Stimulated activated CD8-positive, alpha-beta memory T cell treated with anti-CD3 and anti-CD28 coated beads, Interleukin-12 subunit alpha, Interleukin-12 subunit beta, amount 100 ng/mL, for 1 hour (primary cell): ENCODE measurements around the gene RBM28.
"Not testable (repeated sequence)": the region's sequence is repeated elsewhere in the genome, so short reads cannot be mapped to it uniquely, and the experiment has no call there.

ENCODE experiments used
- DNase-seq: peaks from one replicate; pipeline ENCODE4 v3.0.0-alpha.2; 2020; ENCODE audit warnings: low read depth

Gene RBM28

DNA sequence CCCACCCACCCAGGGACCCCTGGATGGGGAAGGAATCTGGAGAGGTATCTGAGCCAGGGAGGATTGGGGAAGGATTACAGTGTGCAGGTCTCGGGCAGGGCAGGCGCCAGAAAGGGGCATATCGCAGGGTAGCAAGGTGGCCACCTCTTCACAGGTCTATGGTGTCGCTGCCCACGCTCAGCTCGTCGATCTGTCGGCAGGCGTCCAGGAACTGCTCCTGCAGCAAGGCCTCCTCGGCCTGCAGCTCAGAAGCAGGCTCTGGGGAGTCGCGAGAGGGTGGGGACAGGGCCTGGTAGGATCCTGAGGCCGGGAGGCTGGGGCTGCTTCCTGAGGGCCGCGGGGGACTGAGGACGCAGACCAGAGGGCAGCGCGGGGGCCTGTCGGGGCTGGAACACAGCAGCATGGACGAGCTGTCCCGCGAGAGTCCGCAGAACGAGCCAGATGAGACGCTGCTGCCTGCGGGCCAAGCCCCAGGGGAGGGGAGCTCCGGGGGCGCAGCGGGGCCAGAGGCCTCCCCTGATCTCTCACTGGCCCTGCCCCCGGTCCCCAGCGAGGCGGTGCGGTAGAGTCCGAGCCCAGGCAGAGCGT, 7.1 kb upstream of the RBM28 start:
- no peak for DNase-seq

DNA sequence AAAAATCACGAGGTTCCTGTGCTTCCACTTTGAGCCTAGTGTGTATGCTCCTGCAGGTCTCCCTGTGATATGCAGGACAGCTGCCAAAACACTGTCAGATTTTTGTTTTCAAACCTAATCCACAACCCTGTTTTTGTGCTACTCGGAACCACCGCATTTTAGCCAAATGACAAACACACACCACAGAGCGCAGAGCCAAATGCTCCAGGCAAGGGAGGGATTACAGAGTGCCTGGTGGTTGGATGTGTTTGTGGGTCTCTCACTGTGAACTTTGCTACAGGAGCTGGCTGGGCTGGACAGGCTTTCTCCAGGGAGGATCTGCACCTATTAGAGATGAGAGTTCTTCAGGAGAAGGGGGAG, 5.7 kb upstream of the RBM28 start:
- no peak for DNase-seq

DNA sequence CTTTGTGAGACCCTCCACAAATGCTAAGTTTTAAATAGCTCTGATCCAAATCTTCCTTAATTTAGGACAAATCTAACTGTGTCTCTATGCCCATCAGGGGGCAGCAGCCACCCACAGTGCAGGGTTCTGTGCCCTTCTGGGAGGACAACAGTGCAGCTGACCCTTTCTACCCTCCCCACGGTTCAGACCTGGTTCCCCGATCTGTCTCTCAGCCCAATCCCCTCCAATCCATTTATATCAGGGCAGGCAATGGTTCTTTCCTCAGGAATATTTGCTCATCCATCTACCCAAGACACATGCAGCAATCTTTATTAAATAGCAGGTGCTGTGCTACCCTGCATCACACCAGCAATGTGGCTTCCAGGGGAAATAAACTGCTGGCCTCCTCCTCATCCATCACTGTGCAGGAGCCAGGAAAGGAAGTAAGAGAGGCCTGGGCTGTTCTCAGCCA, 4.0 kb upstream of the RBM28 start:
- DNase-seq: no peak

DNA sequence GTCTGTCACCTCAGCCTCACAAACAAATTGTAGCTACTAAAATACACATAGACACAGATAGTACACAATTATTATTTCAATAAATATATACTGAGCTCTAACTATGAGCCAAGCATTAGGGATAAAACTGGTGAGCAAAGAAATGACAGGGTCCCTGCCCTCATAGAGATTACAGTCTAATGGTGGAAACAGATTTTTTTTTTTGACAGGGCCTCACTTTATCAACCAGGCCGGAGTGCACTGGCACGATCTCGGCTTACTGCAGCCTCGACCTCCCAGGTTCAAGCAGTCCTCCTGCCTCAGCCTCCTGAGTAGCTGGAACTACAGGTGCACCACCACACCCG, 695 bp upstream of the RBM28 start:
- DNase-seq: no peak

DNA sequence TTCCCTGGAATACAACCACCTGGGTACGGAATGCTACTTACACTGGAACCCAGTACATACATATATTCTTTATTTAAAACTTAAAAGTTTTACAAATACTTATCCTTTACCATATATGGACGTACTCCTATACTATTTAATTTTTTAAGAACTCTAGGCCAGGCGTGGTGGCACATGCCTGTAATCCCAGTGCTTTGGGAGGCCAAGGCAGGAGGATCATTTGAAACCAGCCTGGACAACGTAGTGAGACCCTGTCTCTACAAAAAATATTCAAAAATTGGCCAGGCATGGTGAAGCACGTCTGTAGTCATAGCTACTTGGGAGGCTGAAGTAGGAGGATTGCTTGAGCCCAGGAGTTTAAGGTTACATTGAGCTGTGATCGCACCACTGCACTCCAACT, 2.0 kb downstream of the RBM28 start:
- DNase-seq: no peak

DNA sequence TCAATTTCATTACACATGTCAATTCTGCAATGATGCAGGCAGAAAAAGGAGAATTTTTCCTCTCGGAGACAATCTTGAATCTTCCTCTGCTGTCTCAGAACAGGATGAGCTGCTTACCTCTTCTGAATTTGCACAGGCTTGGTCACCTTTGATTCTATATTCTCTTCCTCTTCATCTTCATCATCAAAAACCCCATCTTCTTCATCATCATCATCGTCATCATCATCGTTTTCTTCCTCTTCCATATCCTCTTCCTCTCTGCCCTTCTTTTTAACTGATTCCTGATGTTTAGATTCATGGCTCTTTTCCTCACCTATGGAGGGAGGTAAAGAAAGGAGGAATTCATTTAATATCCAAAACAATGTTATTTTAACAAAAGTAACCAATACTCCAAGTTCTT, 8.0 kb downstream of the RBM28 start:
- no peak for DNase-seq

DNA sequence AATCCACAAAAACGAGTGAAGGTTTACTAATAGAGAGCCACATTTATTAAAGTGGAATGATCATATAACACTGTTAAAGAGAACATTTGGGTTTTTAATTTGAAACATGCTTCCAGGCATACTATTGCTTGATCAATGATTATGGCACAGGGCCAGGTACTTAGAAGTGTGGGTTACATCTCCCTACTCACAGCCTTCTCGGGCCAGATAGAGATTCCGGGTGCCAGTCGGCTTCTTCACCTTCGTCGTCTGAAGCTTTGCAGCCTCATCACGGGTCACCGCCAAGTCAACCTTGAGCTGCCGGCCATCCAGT, 19.4 kb downstream of the RBM28 start:
- DNase-seq: no peak

DNA sequence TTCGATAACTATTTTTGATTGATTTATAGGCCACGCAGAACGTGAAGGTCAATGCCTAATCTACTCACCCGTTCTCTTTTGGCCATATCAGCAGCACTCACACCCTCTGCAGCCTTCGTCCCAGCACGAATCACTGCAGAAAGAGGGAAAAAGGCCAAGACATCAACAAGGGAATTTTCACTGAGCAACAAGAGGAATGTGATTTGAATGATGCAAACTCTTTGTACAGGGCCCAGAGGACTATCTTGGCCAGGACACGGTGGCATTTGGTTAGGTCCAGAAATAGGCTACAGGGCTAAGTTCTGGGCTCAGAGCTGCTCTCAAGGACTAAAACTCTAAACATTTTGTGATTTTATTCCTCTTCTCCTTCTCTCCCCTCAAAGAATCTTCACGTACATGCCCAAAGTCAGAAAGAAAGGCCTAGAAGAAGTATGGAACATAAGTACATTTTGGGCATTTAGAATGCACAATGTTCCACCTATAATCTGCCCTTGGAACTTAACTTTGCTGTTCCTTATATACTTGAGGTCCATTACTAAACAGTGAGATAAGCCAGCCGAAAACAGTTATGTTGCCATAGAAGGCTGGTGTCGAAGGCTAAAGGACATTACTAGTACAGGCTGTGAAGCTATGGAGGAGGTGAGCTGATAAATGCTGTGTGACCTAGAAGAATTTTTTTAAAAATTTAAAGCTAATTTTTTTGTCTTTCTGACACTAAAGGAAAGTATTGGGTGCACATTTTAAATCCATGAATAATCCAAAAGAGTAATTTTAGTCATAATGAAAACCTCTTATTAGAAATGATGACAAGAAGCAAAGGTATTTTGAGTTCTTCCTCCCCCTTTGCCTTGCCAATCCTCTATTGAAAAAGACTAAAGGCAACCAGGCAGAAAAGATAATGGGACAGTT, 20.0 kb downstream of the RBM28 start:
- DNase-seq: no peak

DNA sequence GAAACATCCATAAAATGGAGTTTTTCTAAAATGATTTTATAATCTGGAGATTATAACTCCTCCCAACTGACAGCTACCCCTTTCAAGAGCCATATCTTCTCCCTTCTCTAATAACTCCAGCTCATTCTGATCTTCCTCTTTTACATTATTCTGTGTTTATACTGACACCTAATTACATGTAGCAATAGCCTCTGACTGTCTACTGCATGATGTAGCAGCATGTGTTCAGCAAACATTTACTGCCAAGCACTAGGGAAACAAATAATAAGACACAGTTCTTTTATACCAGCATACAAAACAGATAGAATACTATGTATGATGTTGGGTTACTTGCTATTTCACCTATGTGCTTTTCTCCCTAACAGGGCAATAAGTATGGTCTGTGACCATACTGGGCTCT, 20.7 kb downstream of the RBM28 start:
- DNase-seq: no peak

DNA sequence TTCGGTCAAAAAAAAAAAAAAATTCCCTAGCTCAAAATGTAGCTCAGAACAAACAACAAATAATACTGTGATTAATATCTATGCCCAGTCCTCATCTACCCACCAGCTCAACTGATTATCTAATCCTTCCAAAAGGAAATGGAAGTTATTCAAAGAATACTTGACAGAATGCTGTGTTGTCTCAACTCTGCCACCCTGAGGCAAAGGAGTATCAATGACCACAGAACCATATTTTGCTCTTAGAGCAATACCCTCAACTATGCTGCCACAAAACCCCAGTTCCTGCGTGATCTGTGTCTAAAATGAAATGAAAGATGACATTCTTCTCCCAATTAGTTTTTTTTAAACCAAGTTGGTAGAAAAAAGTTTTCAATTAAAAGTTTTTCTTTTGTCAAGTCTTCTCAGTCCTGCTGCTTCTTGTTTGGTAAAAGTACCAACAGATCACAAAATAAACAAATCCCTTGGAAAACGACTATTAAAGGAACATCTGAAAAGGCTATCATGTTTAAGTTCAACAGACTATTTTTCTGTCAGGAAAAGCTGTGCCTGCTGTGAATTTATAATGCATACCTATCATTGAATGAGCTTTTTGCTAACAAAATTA, 21.6 kb downstream of the RBM28 start:
- DNase-seq: no peak

DNA sequence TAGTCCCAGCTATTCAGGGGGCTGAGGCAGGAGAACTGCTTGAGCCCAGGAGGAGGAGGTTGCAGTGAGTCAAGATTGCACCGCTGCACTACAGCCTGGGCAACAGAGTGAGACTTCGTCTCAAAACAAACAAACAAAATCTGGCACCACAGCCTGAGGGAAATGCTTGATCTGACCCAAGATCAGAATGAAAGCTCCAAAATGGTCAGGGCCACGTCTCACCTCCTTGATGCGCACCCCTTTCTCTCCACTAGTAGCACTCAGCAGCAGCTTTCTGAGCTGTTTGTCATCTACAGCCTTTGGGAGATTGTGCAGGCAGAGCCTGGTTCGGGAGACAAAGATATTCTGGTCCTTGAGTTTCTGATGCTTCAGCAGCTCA, 22.7 kb downstream of the RBM28 start:
- no peak for DNase-seq

DNA sequence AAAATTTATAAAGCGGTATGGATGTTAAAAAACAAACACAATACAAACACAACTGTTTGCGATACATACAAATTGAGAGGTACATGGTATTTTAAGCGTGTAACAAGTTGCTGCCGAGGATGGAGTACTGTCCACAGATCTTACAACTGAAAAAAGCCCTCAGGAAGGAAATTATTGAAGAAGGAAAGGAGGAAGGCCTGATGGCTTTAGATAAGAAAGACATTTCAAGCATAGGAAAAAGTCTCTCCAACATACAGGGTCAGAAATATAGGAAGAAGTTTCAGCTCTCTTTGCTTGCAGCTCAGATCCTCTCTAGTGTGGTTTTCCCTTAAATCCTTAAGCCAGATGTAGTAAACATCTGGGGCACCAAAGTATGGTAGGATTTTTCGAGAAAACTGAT, 25.0 kb downstream of the RBM28 start:
- DNase-seq: no peak

DNA sequence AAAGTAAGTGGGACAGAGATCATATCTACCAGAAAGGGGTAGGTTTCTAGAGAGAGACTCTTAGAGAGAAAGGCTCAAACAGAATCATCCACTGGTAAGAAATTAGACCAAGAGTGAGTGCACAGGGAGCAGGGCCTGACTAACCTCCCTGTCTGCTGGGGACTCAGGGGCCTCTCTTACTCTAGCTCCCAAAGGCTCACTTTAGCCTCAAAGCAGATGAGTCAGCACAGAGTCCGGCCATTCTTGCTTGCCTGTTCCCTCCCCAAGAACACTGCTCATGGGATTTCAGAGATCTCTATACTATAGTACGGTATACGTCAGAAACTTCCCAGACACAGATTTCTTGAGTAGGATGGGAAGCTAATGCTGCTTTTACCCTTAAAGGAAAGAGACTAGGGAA, 32.7 kb downstream of the RBM28 start:
- DNase-seq: no peak

DNA sequence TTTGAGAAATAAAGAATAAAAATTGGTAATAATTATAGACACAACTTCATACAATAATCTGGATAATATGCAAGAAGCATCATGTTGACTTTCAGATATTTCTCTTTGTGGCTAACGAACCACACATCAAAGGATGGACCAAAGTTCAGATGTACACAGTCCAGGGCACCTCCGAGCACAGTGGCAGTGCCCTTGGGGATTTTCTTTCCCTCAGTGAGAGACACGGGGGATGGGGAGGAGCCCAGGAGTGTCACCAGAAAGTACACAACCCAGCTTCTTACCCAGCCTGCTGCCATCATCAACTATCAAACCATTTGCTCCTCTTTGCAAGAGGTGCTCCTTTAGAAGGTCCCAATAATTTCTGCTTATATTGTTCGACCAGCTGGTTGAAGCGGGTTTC, 33.2 kb downstream of the RBM28 start:
- DNase-seq: no peak

DNA sequence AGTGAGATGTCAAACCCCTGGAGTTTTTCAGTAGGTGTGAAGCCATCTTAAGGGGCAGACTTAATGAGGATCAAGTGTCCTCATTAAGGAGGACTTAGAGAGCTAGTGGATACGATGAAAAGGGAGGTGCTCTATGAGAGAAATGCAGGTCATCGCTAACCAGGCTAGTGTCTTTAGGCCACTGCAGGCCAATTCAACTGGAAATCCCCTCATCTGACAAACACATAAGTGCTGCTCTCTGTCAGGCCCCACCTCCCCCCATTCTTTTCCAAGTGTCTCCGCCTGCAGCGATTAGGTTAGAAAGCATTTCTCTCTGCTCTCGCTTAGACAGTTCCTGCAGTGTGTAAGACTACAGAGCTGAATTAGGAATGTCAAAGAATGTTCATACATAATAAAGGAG, 33.7 kb downstream of the RBM28 start:
- DNase-seq: no peak

DNA sequence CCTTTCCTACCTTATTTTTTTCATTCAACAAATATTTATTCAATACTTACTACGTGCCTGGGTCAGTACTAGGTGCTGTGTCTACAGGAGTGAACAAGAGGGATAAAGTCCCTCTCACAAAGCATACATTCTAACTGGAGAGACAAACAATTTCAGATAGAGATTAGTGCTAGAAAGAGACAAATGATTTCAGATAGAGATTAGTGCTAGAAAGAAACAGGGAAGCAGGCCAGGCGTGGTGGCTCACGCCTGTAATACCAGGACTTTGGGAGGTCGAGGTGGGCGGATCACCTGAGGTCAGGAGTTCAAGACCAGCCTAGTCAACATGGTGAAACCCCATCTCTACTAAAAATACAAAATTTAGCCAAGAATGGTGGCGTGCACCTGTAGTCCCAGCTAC, 34.6 kb downstream of the RBM28 start:
- DNase-seq: no peak

DNA sequence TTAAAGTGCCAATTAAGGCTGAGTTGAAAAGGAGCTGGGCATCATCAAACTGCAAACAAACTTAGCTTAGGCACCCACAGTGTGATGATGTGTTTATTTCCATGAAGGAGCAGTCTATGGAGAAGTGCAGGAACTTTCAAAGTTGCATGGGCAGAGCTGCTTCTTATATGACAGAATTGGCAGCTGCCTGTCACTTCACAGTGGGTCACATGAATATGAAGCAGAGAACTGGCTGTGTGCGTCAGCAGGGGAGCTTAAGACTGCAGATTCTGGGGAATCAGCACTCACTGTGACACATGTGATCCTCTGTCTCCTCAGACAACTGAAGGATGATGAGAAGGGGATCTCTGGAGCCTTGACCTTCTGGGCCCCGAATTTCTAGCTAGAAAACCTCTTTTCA, 36.6 kb downstream of the RBM28 start:
- DNase-seq: no peak

DNA sequence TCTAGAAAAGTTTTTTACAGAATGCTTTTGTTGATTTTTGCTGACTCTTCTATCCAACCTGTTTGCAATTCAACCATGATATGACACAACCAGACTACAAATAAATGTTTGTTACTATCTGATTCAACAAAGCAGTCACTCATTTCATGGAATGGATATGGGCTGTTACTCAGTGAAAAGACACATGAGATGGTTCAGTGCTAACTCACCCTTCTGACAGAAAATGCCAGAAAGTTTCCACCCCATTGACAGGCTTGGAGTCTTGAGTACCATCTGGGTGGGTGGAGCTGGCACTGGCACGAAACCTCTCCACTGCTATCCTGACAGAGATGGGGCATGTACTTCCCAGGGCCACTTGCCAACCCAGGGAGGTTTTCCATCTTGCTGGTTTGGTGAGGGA, 39.5 kb downstream of the RBM28 start:
- no peak for DNase-seq

DNA sequence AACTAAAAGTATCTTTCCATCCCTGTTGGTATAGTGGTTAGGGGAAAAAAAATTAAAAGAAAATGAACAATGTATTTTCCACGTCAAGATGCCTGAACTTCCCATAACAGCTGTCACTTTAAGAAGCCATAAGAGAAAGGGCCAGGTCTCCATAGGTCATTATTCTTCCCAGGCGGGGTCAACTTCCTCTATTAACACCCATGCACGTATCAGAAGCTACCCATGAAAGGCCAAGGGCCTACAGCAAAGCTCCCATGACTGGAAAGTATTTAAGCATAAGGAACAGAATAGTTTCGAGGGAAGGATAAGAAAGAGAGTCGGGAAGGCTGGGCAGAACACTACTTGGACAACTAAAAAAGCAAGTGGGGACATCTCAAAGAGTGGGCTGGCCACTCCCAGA, 40.1 kb downstream of the RBM28 start:
- DNase-seq: no peak

DNA sequence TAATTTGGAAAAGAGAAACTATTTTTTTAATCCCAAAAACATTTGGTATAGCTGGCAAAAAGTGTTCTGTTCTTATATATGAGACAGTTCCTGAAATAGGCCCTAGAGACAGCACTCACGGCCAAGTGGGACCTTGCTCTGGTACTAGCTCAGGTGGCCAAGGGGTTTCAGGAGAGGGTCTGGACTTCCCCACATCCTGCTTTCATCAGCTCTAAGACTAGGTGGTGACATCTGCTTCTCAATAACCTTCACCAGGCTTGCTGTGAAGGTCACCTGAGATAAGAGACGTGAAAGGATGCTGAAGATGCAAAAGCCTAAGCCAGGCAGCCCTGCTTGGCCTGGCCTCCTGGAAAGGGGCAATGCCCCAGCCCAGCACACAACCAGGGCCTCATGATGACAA, 40.6 kb downstream of the RBM28 start:
- DNase-seq: no peak

DNA sequence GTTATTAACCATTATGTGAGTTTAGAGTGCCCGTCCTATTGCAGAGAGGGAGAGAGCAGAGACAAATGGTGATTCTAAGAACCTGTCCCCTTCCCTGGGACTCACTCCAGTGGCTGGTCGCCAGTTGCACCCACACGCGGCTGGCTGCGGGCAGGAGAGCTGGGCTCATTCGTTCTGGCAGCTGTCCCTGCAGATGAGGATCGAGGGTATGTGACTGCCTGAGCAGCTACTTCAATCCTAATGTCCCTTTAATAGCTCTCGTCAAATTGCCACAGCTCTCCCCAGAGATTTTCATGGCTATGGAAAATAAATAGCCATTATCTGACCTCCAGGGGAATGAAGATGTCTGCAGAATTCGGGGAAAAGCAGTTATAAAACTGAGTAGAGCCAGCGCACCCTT, 41.6 kb downstream of the RBM28 start:
- DNase-seq: no peak

DNA sequence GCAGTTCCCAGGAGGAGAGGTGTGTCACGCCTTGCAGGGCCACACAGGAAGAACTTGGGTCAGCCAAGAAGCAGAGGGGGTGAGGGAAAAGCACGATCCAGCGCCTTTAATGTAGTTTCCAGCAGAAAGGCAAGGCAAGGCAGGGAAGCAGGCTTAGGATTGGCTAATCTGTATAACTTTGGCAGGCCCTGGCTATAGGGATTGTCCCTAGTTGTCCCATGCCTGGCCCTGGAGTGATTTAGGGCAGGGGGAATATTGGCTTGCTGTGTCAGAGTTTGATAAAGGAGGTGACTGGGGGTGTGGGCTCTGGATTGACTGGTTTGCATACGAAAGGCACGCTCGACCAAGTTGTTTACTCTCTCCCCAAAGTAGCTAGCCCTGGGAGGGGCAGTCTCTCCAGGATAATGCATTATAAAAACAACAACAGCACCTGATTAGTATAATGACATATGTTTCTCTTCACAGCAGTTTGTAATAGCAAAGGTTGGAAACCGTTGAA, 44.5 kb downstream of the RBM28 start:
- DNase-seq: no peak

DNA sequence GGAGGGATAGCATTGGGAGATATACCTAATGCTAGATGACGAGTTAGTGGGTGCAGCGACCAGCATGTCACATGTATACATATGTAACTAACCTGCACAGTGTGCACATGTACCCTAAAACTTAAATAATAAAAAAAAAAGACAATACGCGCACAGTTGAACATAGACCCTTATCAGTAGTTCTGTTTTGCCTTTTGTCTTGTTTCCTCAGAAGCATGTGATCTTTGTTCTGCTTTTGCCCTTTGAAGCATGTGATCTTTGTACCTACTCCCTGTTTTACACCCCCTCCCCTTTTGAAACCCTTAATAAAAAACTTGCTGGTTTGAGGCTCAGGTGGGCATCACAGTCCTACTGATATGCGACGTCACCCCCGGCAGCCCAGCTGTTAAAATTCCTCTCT, 45.7 kb downstream of the RBM28 start:
- DNase-seq: not testable (repeated sequence)

DNA sequence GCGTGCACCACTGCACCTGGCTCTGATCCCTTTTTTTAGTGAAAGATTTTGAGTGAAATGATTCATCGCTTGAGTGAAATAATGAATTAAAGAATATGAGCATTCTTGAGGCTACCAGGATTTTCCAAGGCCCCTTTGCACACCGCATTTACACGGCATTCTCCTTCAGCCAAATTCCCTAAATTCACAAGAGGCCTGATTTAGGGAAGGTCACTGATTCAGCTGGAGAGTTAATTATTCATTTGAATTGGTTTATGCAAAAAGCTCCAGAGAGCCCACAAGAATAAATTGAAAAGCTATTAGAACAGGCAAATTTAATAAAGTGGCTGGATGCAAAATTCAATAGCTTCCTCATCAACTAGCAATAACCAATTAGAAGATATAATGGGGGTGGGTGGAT, 56.2 kb downstream of the RBM28 start:
- DNase-seq: no peak
